NCI-H345 treated with DMSO at 0.1 percent for 48 hours (cell line): ENCODE data around the gene KLKB1.
"Not testable (repeated sequence)": the region's sequence is repeated elsewhere in the genome, so short reads cannot be mapped to it uniquely, and the experiment has no call there.

Experiments used
- DNase-seq: peaks from one replicate; lab custom pipeline; 2025; ENCODE audit not compliant: unreplicated experiment; lab: John Stamatoyannopoulos, UW

Gene KLKB1

GRCh38 chr4:186226521-186227189 lies 652 bp upstream of the KLKB1 start:
- no peak for DNase-seq

- no peak for DNase-seq
These were observed 622 bp downstream of the KLKB1 start for GRCh38 chr4:186227744-186228513.

- DNase-seq: no peak
These were observed 1.2 kb downstream of the KLKB1 start for GRCh38 chr4:186228514-186228894.

GRCh38 chr4:186234367-186234766 lies 7.1 kb downstream of the KLKB1 start:
- DNase-seq: no peak

GRCh38 chr4:186236126-186236525 lies 8.8 kb downstream of the KLKB1 start:
- no peak for DNase-seq

GRCh38 chr4:186240452-186240847 lies 13.1 kb downstream of the KLKB1 start:
- DNase-seq: no peak

GRCh38 chr4:186240848-186241491 lies 13.7 kb downstream of the KLKB1 start:
- DNase-seq: peak; percentile 98

GRCh38 chr4:186241616-186242015 lies 14.3 kb downstream of the KLKB1 start:
- DNase-seq: no peak

GRCh38 chr4:186242031-186242430 lies 14.7 kb downstream of the KLKB1 start:
- not testable (repeated sequence) for DNase-seq

- DNase-seq: no peak
These were observed 16.0 kb downstream of the KLKB1 start for GRCh38 chr4:186243331-186243730.

- DNase-seq: no peak
These were observed 17.5 kb downstream of the KLKB1 start for GRCh38 chr4:186244835-186245234.

GRCh38 chr4:186247062-186247752 lies 19.9 kb downstream of the KLKB1 start:
- not testable (repeated sequence) for DNase-seq

- DNase-seq: no peak
These were observed 21.3 kb downstream of the KLKB1 start for GRCh38 chr4:186248643-186249042.

- no peak for DNase-seq
These were observed 22.8 kb downstream of the KLKB1 start for GRCh38 chr4:186249785-186250754.

- no peak for DNase-seq
These were observed 23.5 kb downstream of the KLKB1 start for GRCh38 chr4:186250760-186251159.

- DNase-seq: no peak
These were observed 27.8 kb downstream of the KLKB1 start for GRCh38 chr4:186255122-186255521.

GRCh38 chr4:186258216-186258811 lies 31.0 kb downstream of the KLKB1 start:
- no peak for DNase-seq

GRCh38 chr4:186260117-186260503 lies 32.8 kb downstream of the KLKB1 start:
- DNase-seq: no peak

GRCh38 chr4:186260504-186261448 lies 33.5 kb downstream of the KLKB1 start:
- no peak for DNase-seq
